GM18951 (cell line): Measurements from ENCODE around the gene NR2C2.
"Not testable (repeated sequence)": the region's sequence is repeated elsewhere in the genome, so short reads cannot be mapped to it uniquely, and the experiment has no call there.

Source experiments
- POLR2A ChIP-seq: IDR thresholded peaks from 4 replicates; pipeline ENCODE4 v1.6.1; 2011; ENCODE audit warnings: mild to moderate bottlenecking; ENCODE audit not compliant: insufficient read length, insufficient read depth; ENCODE audit errors: extremely low read depth
- in situ Hi-C: fragments of 300-500 bp; cut with MboI; formaldehyde crosslinking; loops from one replicate; pipeline ENCODE4 v1.12.0; 2022; ENCODE audit warnings: low sequenced_read_pairs, mixed read lengths, inconsistent platforms; ENCODE audit not compliant: unreplicated experiment

NR2C2 gene

GRCh38 chr3:14991818-14992612, 44.6 kb downstream of the NR2C2 start:
- in situ Hi-C loops = no loop called here
- TF ChIP-seq POLR2A = no peak

GRCh38 chr3:14997941-14998340, 50.6 kb downstream of the NR2C2 start:
- in situ Hi-C loops = no loop called here
- TF ChIP-seq POLR2A = no peak

GRCh38 chr3:14999182-14999581, 51.8 kb downstream of the NR2C2 start:
- in situ Hi-C loops = not testable (repeated sequence)

- in situ Hi-C loops = no loop called here
- no peak for TF ChIP-seq POLR2A
These were observed 60.3 kb downstream of the NR2C2 start for GRCh38 chr3:15007681-15008141.

GRCh38 chr3:15009167-15009566, 61.8 kb downstream of the NR2C2 start:
- in situ Hi-C loops = no loop called here
- TF ChIP-seq POLR2A = no peak

- no peak for TF ChIP-seq POLR2A
- in situ Hi-C loops = no loop called here
These were observed 63.3 kb downstream of the NR2C2 start for GRCh38 chr3:15010664-15011063.

GRCh38 chr3:15011174-15011573, 63.8 kb downstream of the NR2C2 start:
- in situ Hi-C loops = no loop called here

GRCh38 chr3:15014606-15015328, 67.4 kb downstream of the NR2C2 start:
- no peak for TF ChIP-seq POLR2A
- in situ Hi-C loops = no loop called here

More at GRCh38 chr3:15011174-15011573, 63.8 kb downstream of the NR2C2 start:
- TF ChIP-seq POLR2A = no peak

GRCh38 chr3:15015456-15015855, 68.1 kb downstream of the NR2C2 start:
- TF ChIP-seq POLR2A = no peak
- in situ Hi-C loops = no loop called here

GRCh38 chr3:15017191-15017590, 69.8 kb downstream of the NR2C2 start:
- no peak for TF ChIP-seq POLR2A
- in situ Hi-C loops = no loop called here

GRCh38 chr3:15023249-15023648, 75.9 kb downstream of the NR2C2 start:
- in situ Hi-C loops = no loop called here

GRCh38 chr3:15023719-15024118, 76.3 kb downstream of the NR2C2 start:
- TF ChIP-seq POLR2A = no peak
- in situ Hi-C loops = no loop called here

More at GRCh38 chr3:15023249-15023648, 75.9 kb downstream of the NR2C2 start:
- TF ChIP-seq POLR2A = no peak

GRCh38 chr3:15029625-15030024, 82.2 kb downstream of the NR2C2 start:
- in situ Hi-C loops = loop anchor here (25.0 kb wide), 1 partner anchor 242 kb away; no protein-coding TSS in a partner anchor
- TF ChIP-seq POLR2A = no peak

GRCh38 chr3:15032650-15033049, 85.3 kb downstream of the NR2C2 start:
- in situ Hi-C loops = loop anchor here (25.0 kb wide), 1 partner anchor 245 kb away; no protein-coding TSS in a partner anchor
- no peak for TF ChIP-seq POLR2A
